Activated CD4-positive, alpha-beta T cell treated with anti-CD3 and anti-CD28 coated beads for 24 hours (primary cell): ENCODE data around the gene SRSF7.

Source experiments
- DNase-seq, 2 donors: peaks; one replicate each; pipeline ENCODE4 v3.0.0-alpha.2; 2020; ENCODE audit warnings: low read depth in 2 of 2

Gene SRSF7

GRCh38 chr2:38701542-38701941, 49.6 kb downstream of the SRSF7 start:
- no peak for DNase-seq

- DNase-seq: no peak
These were observed 50.2 kb downstream of the SRSF7 start for GRCh38 chr2:38700881-38701458.

GRCh38 chr2:38700113-38700785, 50.9 kb downstream of the SRSF7 start:
- DNase-seq: no peak

DNA sequence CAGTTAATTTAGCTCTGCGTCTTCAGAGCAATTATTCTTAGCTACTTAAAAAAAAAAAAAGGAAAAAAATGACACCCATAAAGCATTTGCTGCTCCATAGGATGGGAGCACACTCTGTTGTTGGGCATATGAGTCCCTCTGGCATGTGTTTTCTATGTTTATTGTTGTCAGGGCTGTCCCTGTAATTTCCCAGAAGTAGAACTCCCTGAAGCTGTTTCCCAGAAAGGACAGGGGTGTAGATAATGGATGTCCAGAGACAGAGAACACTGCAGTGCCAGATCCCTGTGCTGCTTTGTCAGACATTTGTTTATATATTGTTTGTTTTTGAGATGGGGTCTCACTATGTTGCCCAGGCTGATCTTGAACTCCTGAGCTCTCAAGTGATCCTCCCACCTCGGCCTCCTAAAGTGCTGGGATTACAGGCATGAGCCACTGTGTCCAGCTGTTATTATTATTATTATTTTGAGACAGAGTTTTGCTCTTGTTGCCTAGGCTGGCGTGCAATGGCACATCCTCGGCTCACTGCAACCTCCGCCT, 52.6 kb downstream of the SRSF7 start:
- DNase-seq: no peak

- no peak for DNase-seq
These were observed 53.9 kb downstream of the SRSF7 start for GRCh38 chr2:38697116-38697840.
